Neural progenitor cell (in vitro differentiated cells): ENCODE measurements around the gene HSPA9. TPM values are rescaled to one million over a fixed set of nuclear protein-coding genes. Genes with fewer than 3 reads are reported as not detected.

Experiments
- DNase-seq: peaks from one replicate; pipeline ENCODE4 v3.0.0-alpha.2; 2016; ENCODE audit warnings: low spot score
- H2AFZ ChIP-seq: fragments of 200-600 bp; sonication (generic); replicated peaks from 2 replicates; pipeline ENCODE4 v1.6.1; 2016; ENCODE audit warnings: antibody characterized with exemption
- H3F3A ChIP-seq: fragments of 200-600 bp; sonication (generic); 2 replicates; pipeline ENCODE4 v1.6.1; 2016; ENCODE audit warnings: antibody characterized with exemption, low read depth
- H3K27ac ChIP-seq: fragments of 200-600 bp; sonication (generic); 2 replicates; pipeline ENCODE4 v1.5.1; 2016; ENCODE audit warnings: mild to moderate bottlenecking
- H3K27me3 ChIP-seq: fragments of 200-600 bp; sonication (generic); 2 replicates; pipeline ENCODE4 v1.6.1; 2016; ENCODE audit warnings: mild to moderate bottlenecking, moderate library complexity
- H3K36me3 ChIP-seq: fragments of 200-600 bp; sonication (generic); 2 replicates; pipeline ENCODE4 v1.5.1; 2016
- H3K4me1 ChIP-seq: fragments of 200-600 bp; sonication (generic); 2 replicates; pipeline ENCODE4 v1.6.1; 2016; ENCODE audit warnings: mixed run types
- H3K4me2 ChIP-seq: fragments of 200-600 bp; sonication (generic); 2 replicates; pipeline ENCODE4 v1.6.1; 2016
- H3K4me3 ChIP-seq: fragments of 200-600 bp; sonication (generic); 2 replicates; pipeline ENCODE4 v1.5.1; 2016
- H3K79me2 ChIP-seq: fragments of 200-600 bp; sonication (generic); 2 replicates; pipeline ENCODE4 v1.6.1; 2016; ENCODE audit warnings: low read depth
- H3K9ac ChIP-seq: fragments of 200-600 bp; sonication (generic); 2 replicates; pipeline ENCODE4 v1.6.1; 2016
- H3K9me3 ChIP-seq: fragments of 200-600 bp; sonication (generic); 2 replicates; pipeline ENCODE4 v1.5.1; 2016; ENCODE audit warnings: low read depth
- H4K20me1 ChIP-seq: fragments of 200-600 bp; sonication (generic); 2 replicates; pipeline ENCODE4 v1.6.1; 2016; ENCODE audit warnings: low read depth
- H3K27ac Mint-ChIP-seq: 3 replicates; pipeline ENCODE4 v1.8.0; 2021; ENCODE audit warnings: mixed read lengths
- H3K27me3 Mint-ChIP-seq: 2 replicates; pipeline ENCODE4 v1.8.0; 2022; ENCODE audit warnings: low read depth, mild to moderate bottlenecking, inconsistent platforms, moderate library complexity, mixed read lengths; ENCODE audit not compliant: insufficient read depth
- H3K36me3 Mint-ChIP-seq: 3 replicates; pipeline ENCODE4 v1.8.0; 2021; ENCODE audit warnings: mixed read lengths
- H3K4me1 Mint-ChIP-seq: 3 replicates; pipeline ENCODE4 v1.8.0; 2021; ENCODE audit warnings: mixed read lengths
- H3K4me3 Mint-ChIP-seq: 3 replicates; pipeline ENCODE4 v1.8.0; 2021; ENCODE audit warnings: mild to moderate bottlenecking, moderate library complexity, mixed read lengths
- H3K9me3 Mint-ChIP-seq: 3 replicates; pipeline ENCODE4 v1.8.0; 2020; ENCODE audit warnings: mixed read lengths
- CTCF ChIP-seq: fragments of 200-600 bp; sonication (generic); IDR thresholded peaks from 2 replicates; pipeline ENCODE4 v1.5.1; 2017; ENCODE audit warnings: antibody characterized with exemption, mild to moderate bottlenecking
- EZH2 ChIP-seq: fragments of 200-600 bp; sonication (generic); IDR thresholded peaks from 2 replicates; pipeline ENCODE4 v1.6.1; 2017; ENCODE audit warnings: antibody characterized with exemption, mild to moderate bottlenecking, moderate library complexity
- EZH2phosphoT487 ChIP-seq: fragments of 200-600 bp; sonication (generic); IDR thresholded peaks from 2 replicates; pipeline ENCODE4 v1.6.1; 2017; ENCODE audit warnings: antibody characterized with exemption
- total RNA-seq: library from RNA; depleted of rRNA; stranded (reverse); fragments of >200 nt; gene quantifications from 2 replicates; pipeline ENCODE4 v1.2.3, GENCODE V29; 2015; ENCODE audit warnings: low replicate concordance

The HSPA9 gene
- total RNA-seq, 1 donor from 2014 or later, result 259 TPM

GRCh38 chr5:138520971-138521370 lies 54.2 kb downstream of the HSPA9 start:
- Mint-ChIP-seq H3K27ac (peak overlapping the region; percentile 5), H3K27me3 (peaks cover 2% of the 10 kb centered on the region), H3K36me3 (peaks cover 16% of the 10 kb centered on the region), H3K4me1 (peaks cover 11% of the 10 kb centered on the region), H3K9me3 (no peaks in the 10 kb centered on the region), H3K4me3 (no peak overlapping the region)
- H2AFZ ChIP-seq, result no peak overlapping the region
- no peaks in the 10 kb centered on the region for H3K27me3 ChIP-seq
- H3K27ac ChIP-seq, result peak overlapping the region; percentile 57
- no peak for DNase-seq
- H3K36me3 ChIP-seq, result peaks cover 8% of the 10 kb centered on the region
- peaks cover 12% of the 10 kb centered on the region for H3K4me1 ChIP-seq
- H3K4me3 ChIP-seq, result no peak overlapping the region
- H3K9ac ChIP-seq, result no peak overlapping the region
- no peak overlapping the region for H3K4me2 ChIP-seq
- TF ChIP-seq CTCF (no peak), EZH2phosphoT487 (no peak), EZH2 (no peak)
- peaks cover 85% of the 10 kb centered on the region for H3K79me2 ChIP-seq
- H3K9me3 ChIP-seq, result no peaks in the 10 kb centered on the region
- H4K20me1 ChIP-seq, result peaks cover 6% of the 10 kb centered on the region
- peaks cover 19% of the 10 kb centered on the region for H3F3A ChIP-seq

GRCh38 chr5:138517437-138517836 lies 57.8 kb downstream of the HSPA9 start:
- no peak overlapping the region for H3K4me3 ChIP-seq
- TF ChIP-seq EZH2 (no peak), EZH2phosphoT487 (no peak), CTCF (no peak)
- H3K27ac ChIP-seq, result no peak overlapping the region
- no peaks in the 10 kb centered on the region for H3K27me3 Mint-ChIP-seq
- H3K36me3 ChIP-seq, result peaks cover 20% of the 10 kb centered on the region
- H3K9me3 Mint-ChIP-seq, result no peaks in the 10 kb centered on the region
- no peaks in the 10 kb centered on the region for H3K4me1 ChIP-seq
- no peaks in the 10 kb centered on the region for H3K4me1 Mint-ChIP-seq
- H3F3A ChIP-seq, result no peaks in the 10 kb centered on the region
- H3K79me2 ChIP-seq, result peaks cover 53% of the 10 kb centered on the region
- H4K20me1 ChIP-seq, result peaks cover 8% of the 10 kb centered on the region
- no peak for DNase-seq
- no peak overlapping the region for H3K9ac ChIP-seq
- H3K4me2 ChIP-seq, result no peak overlapping the region
- no peak overlapping the region for H3K4me3 Mint-ChIP-seq
- H2AFZ ChIP-seq, result no peak overlapping the region
- no peaks in the 10 kb centered on the region for H3K9me3 ChIP-seq
- no peak overlapping the region for H3K27ac Mint-ChIP-seq
- H3K36me3 Mint-ChIP-seq, result peaks cover 22% of the 10 kb centered on the region
- no peaks in the 10 kb centered on the region for H3K27me3 ChIP-seq

GRCh38 chr5:138515556-138516245 lies 59.5 kb downstream of the HSPA9 start:
- H3K4me1 Mint-ChIP-seq, result no peaks in the 10 kb centered on the region
- H3K27me3 Mint-ChIP-seq, result no peaks in the 10 kb centered on the region
- Histone ChIP-seq H3K27ac (no peak overlapping the region), H3K9ac (no peak overlapping the region), H3K27me3 (no peaks in the 10 kb centered on the region), H3K36me3 (peaks cover 25% of the 10 kb centered on the region), H3K4me3 (no peak overlapping the region), H3K4me1 (peaks cover 3% of the 10 kb centered on the region), H2AFZ (no peak overlapping the region), H3K4me2 (no peak overlapping the region), H3F3A (peaks cover 1% of the 10 kb centered on the region), H3K9me3 (no peaks in the 10 kb centered on the region), H4K20me1 (peaks cover 12% of the 10 kb centered on the region), H3K79me2 (peaks cover 36% of the 10 kb centered on the region)
- peaks cover 24% of the 10 kb centered on the region for H3K36me3 Mint-ChIP-seq
- no peak for DNase-seq
- H3K9me3 Mint-ChIP-seq, result no peaks in the 10 kb centered on the region
- no peak overlapping the region for H3K27ac Mint-ChIP-seq
- H3K4me3 Mint-ChIP-seq, result no peak overlapping the region
- TF ChIP-seq CTCF (no peak), EZH2phosphoT487 (no peak)
